Bronchial epithelial cell (primary cell): ENCODE results near the gene PPP1R14D. TPM values are rescaled to one million over a fixed set of nuclear protein-coding genes. Genes with fewer than 3 reads are reported as not detected.

Experiments used
- DNase-seq: peaks from one replicate; pipeline ENCODE4 v3.0.0-alpha.2; 2010; ENCODE audit warnings: low read depth
- FAIRE-seq: peaks from 2 replicates; lab custom pipeline; 2011; peaks lifted over from hg19 to GRCh38; lab: Jason Lieb, UNC
- H3K27me3 ChIP-seq: 2 replicates; pipeline ENCODE4 v1.5.1; 2011; ENCODE audit warnings: low read length; ENCODE audit not compliant: control insufficient read depth, insufficient read depth
- H3K36me3 ChIP-seq: 2 replicates; pipeline ENCODE4 v1.5.1; 2011; ENCODE audit warnings: low read length; ENCODE audit not compliant: control insufficient read depth, insufficient read depth
- H3K4me3 ChIP-seq: 2 replicates; pipeline ENCODE4 v1.5.1; 2011; ENCODE audit warnings: mild to moderate bottlenecking, low read depth, low read length, control low read depth
- total RNA-seq: library from RNA; depleted of rRNA; stranded (reverse); fragments of >200 nt; gene quantifications from 2 replicates; pipeline ENCODE4 v1.2.1, GENCODE V29; 2014
- TF ChIP-seq, protein P1 (sequence below): IDR thresholded peaks from 2 replicates; pipeline ENCODE4 v1.5.1; 2011; ENCODE audit warnings: mild to moderate bottlenecking, moderate library complexity, low read length, control low read depth, inconsistent platforms; ENCODE audit not compliant: insufficient read depth, severe bottlenecking

The PPP1R14D gene
- total RNA-seq, 1 donor from 2014 or later = not detected

DNA sequence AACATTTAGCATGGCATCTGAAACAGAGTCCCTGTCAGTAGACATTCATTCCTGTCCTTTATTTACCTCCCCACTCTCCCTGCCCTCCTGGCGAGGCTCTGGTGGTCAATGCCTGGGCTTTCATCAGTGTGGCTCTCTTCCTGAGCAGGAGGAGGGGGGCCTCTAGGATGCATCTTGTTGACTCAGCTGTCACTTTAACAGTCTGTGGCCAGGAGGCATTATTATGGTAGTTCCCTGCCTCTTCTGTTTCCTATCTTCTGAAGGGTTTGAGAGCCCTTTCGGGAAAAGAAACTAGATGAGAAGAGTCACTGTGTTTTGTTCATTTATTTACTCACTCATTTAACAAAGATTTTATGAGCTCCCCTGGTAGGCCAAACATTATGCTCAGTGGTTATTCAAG is 2.4 kb upstream of the PPP1R14D start:
- DNase-seq = no peak
- H3K36me3 ChIP-seq = no peaks in the 10 kb centered on the region
- TF ChIP-seq, protein P1, sequence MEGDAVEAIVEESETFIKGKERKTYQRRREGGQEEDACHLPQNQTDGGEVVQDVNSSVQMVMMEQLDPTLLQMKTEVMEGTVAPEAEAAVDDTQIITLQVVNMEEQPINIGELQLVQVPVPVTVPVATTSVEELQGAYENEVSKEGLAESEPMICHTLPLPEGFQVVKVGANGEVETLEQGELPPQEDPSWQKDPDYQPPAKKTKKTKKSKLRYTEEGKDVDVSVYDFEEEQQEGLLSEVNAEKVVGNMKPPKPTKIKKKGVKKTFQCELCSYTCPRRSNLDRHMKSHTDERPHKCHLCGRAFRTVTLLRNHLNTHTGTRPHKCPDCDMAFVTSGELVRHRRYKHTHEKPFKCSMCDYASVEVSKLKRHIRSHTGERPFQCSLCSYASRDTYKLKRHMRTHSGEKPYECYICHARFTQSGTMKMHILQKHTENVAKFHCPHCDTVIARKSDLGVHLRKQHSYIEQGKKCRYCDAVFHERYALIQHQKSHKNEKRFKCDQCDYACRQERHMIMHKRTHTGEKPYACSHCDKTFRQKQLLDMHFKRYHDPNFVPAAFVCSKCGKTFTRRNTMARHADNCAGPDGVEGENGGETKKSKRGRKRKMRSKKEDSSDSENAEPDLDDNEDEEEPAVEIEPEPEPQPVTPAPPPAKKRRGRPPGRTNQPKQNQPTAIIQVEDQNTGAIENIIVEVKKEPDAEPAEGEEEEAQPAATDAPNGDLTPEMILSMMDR = no peak
- H3K4me3 ChIP-seq = no peak overlapping the region
- no peaks in the 10 kb centered on the region for H3K27me3 ChIP-seq
- no peak for FAIRE-seq

DNA sequence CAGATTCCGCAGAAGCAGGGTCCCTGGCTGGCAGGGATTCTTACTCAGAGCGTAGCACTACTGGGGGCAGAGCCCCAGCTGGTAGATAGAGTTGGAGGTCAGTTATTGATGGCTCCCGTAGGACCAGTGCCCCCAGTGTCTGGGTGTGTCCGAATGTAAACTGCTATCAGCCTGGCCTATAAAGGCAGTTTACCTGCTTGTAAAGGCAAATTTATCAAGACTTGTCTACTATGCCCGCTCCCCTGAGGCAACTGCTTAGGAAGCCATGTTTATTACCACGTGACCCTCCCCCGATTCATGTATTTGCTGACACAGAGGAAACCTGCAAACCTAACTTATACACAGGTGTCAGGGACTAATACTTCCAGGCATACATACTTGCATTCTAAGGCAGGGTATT is 607 bp upstream of the PPP1R14D start:
- Histone ChIP-seq H3K27me3 (no peaks in the 10 kb centered on the region), H3K4me3 (no peak overlapping the region), H3K36me3 (no peaks in the 10 kb centered on the region)
- DNase-seq = no peak
- FAIRE-seq = no peak
- TF ChIP-seq, protein P1 = no peak

DNA sequence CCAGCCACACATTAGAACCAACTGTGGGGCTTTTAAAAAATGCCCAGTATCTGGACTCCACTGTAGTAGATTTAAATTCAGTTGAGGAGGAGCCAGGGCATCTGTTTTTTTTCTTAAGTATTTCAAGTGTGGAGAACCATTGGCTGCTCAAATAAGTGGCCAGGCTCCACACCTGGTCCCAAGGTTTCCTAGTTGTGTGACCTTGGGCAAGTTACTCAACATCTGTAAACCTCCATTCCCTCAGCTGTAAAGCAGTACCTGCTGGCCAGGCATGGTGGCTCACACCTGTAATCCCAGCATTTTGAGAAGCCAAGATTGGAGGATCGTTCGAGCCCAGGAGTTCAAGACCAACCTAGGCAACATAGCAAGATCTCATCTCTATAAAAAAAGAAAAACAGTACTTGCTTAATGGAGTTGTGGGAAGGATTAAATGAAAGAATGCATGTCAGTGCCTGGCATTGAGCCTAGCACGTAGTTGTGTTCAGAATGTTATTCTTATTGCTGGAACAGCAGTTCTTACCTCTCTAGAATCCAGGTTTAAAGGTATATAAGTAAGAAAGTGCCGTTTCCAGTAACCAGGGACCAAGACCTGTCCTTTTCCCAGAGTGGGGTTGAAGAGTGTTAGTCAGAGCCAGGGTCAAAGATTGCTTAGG is 2.0 kb downstream of the PPP1R14D start:
- no peak for DNase-seq
- no peak for FAIRE-seq
- H3K36me3 ChIP-seq = no peaks in the 10 kb centered on the region
- H3K4me3 ChIP-seq = no peak overlapping the region
- H3K27me3 ChIP-seq = no peaks in the 10 kb centered on the region
- TF ChIP-seq, protein P1 = no peak

DNA sequence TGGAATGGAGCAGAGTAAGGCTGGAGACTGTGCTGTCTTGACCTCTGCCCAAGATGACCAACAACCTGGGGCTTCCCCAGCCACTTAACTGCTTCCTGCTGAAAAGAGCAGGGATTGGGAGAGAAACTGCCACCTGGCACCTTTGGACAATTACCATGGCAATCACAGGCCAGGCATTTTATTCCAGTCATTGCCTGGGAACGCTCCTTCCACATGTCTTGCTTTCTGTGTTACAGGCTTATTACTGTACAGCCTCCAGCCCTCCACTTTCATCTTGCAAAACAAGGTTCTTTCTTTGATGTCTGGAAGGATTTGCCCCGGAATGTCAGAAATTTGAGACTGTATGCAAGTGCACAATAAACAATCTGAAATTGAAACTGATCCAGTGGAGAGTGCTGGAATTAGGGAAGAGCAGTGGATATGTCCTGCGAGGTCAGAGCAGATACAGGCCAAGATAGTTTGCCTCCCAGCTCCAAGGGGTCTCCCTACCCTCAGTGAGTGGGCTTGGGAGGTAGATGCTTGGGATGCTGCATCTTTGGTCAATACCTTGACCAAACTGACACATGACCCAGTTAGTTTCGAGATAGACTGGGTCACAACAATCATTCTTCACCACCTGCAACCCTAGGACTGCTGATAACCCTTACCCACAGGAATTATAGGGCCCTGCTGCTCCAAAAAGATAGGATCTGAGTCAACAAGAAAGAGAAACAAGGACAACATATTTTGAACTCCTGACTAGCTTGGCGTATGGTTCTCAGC is 2.7 kb downstream of the PPP1R14D start:
- DNase-seq = peak; percentile 40
- FAIRE-seq = no peak

DNA sequence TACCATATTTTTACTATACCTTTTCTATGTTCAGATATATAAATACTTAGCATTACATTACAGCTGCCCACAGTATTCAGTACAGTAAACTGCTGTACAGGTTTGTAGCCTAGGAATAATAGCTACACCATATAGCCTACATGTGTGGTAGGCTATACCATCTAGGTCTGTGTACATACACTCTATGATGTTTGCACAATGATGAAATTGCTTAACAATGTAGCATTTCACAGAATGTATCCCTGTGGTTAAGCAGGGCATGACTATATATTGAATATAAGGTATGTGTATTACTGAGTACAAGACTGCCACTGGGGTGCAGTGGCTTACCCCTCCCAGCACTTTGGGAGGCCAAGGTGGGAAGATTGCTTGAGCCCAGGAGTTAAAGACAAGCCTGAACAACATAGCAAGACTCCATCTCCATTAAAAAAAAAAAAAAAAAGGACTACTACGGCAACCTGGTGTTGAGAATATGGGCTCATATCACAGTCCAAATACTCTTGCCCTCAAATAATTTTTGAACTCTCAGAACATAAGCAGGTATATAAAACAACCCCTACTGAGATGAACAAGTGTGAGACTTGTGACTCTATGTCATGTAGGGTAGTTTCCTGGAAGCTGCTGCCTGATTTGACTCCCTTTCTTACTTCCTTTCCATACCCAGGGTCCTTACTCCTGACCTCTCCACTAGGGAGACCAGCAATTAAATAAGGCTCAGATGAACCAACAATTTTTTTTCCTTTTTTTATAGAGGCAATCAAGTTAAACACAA is 4.8 kb downstream of the PPP1R14D start:
- no peaks in the 10 kb centered on the region for H3K36me3 ChIP-seq
- H3K4me3 ChIP-seq = no peak overlapping the region
- no peak for FAIRE-seq
- TF ChIP-seq, protein P1 = no peak
- H3K27me3 ChIP-seq = no peaks in the 10 kb centered on the region
- DNase-seq = peak; percentile 94

More for the DNA sequence above, 2.7 kb downstream of the PPP1R14D start:
- Histone ChIP-seq H3K36me3 (no peaks in the 10 kb centered on the region), H3K27me3 (no peaks in the 10 kb centered on the region), H3K4me3 (no peak overlapping the region)
- TF ChIP-seq, protein P1 = no peak
